Measurements from ENCODE around the gene KISS1R.
"Not testable (repeated sequence)": the region's sequence is repeated elsewhere in the genome, so short reads cannot be mapped to it uniquely, and the experiment has no call there.

Gene KISS1R

DNA sequence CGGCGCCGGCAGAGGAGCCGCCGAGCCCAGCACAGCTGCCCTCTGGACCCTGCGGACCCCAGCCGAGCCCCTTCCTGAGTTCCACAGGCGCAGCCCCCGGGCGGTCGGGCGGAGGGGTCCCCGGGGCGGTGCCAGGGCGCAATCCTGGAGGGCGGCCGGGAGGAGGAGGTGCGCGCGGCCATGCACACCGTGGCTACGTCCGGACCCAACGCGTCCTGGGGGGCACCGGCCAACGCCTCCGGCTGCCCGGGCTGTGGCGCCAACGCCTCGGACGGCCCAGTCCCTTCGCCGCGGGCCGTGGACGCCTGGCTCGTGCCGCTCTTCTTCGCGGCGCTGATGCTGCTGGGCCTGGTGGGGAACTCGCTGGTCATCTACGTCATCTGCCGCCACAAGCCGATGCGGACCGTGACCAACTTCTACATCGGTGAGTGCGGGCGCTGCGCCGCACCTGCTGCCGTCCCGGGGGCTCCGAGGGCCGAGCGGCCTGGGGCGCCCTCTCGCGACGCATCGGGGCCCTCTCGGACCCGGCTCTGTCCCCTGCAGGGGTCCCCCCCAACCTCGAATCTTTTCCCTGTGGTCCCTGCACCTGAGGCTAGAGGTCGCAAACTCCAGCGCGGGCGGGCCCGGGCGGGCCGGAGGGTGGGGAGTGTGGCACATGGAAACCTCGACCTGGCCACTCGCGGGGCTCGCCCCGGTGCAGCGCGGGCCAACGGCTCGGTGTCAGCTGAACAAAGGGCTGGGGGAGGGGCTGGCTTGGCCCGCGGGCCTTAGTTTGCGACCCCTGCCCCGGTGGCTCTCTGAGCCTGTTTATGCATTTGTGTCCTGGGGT lies at the start of gene KISS1R:
Gene KISS1R (plus strand): TSS at position 11 of the 829 bp plus-strand sequence. CDS start 170 bp downstream, at position 181.
- no peak for DNase-seq (ENCODE audit: extremely low read depth in 1 of 2, low read depth in 1 of 2)

DNA sequence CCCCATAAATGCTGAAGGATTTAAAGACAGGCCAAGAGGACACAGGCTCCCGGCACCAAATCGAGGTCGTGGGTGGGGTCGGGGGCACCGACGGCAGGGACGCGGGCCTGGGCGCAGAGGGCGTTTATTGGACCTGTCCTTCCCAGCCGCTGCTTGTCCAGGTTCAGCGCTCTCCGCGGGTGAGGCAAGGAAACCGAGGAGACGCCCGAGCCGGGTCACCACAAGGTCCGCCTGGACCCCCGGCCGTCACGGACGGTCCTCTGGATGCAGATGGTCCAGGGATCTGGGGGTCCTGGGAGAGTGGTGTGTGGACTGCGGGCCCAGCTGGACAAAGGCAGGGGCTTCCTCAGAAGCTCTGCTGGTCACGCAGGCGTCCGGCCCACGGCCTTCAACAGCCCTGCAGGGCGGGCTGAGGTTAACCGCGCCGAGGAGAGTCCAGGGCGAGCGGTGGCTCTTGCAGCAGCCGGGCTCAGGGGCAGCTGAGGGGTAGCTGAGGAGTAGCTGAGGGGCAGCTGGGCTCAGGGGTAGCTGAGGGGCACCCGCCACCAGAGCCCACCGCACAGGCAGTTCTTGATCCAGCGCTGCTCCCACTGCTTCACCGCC lies 49.2 kb upstream of the KISS1R start:
- DNase-seq (ENCODE audit: extremely low read depth in 1 of 2, low read depth in 1 of 2), result no peak

DNA sequence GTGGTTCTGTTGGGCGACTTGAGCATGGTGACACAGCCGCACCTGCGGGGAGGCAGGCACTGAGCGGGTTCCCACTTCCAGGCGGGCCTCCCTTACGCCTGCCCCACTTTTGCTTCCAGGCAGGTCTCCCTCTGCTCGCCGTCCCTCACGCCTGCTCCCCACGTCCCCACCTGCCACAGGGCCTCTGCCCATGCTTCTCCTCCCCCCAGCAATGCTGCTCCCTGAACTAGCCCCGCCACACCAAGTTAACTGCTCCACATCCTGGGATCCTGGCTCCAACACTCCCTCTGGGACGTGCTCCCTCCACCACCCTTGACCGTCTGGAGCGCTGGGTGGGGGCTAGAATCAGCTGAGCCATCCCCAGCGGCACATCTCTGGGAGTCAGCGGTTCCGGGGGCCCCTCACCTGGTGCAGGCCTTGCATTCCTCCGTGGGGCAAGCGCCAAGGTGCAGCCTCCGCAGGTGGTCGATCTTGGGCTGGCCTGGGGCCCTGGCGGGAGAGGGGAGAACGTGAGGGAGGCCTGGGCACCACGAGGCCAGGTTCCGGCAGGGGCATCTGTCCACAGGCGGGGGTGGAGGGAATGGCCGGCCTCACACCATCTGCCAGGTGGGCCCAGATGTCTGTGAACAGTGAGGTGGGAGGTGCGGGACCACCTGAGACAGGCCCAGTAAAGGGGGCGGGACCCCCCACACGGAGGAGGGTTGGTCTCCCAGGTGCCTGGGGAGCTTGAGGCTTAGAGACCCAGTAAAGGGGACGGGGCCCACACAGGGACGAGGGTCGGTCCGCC lies 48.5 kb upstream of the KISS1R start:
- DNase-seq (ENCODE audit: extremely low read depth in 1 of 2, low read depth in 1 of 2), result no peak

DNA sequence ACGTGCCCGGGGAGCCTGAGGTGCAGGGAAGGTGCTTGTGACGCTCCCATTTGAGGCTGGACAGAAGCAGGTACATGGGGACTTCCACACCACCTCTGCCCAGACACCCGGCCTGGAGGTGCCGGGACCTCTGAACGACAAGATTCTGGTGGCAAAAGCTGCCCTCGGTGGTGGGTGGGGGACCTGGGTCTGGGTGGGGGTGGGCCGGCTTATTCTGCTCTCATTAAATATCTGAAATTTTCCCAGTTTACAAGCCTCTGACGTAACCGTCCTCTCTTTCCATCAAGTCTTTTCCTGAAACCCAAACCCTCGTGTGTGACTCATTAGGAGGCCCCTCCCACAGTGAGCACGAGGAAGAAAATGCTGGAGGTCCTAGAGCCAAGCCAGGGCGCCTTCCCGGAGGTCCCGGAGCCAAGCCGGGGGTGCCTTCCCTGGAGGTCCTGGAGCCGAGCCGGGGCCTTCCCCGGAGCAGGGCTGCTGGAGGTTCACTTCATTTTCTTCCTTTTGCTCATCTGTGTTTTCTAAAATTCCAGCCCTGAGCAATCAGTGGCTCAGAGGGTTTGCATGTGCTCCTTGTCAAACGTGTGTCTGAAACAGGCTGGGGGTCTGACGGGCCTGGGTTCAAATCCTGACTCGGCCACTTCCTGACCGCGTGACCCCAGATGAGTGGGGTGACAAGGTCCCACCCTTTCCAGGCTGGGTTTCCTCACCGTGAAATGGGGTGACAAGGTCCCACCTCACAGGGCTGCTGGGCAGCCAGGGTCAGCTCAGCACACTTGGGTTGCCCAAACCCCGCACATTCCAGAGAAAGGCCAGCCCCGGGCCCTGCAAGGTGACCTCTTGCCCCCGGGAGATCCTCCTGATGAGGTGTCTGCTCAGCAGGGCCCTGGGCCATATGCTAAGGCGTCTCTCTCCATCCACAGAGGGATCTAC lies 47.6 kb upstream of the KISS1R start:
- DNase-seq (ENCODE audit: extremely low read depth in 1 of 2, low read depth in 1 of 2), result no peak

DNA sequence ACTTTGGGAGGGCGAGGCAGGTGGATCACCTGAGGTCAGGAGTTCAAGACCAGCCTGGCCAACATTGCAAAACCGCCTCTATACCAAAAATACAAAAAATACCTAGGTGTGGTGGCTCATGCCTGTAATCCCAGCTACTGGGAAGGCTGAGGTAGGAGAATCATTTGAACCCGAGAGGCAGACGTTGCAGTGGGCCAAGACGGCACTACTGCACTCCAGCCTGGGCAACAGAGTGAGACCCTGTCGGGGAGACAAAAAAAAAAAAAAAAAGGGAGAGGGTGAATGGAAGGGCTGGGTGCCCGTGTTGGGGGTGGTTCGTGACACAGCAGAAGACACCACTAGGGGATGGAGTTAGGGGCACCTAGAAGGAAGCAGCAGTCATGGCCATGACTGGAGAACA lies 46.8 kb upstream of the KISS1R start:
- no peak for DNase-seq (ENCODE audit: extremely low read depth in 1 of 2, low read depth in 1 of 2)

DNA sequence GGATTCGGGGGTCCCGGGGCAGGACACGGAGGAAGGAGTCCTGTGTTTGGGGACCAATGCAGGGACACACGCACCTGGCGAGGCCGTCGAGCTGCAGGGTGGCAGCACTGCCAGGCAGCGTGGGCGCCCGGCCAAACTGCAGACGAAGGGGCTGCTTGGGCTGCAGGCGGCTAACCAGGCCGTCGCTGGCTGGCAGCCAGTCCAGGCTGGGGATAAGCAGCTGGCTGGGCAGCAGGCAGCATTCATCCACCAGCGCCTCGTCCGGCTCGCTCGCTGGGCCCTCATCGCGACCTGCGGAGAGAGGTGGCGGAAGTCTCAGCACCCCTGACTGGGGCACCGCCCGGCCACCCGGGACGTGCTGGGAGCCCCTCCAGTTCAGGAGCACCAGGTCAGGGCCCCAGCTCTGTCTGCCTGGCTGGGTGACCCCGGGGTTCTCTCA lies 46.2 kb upstream of the KISS1R start:
- no peak for DNase-seq (ENCODE audit: extremely low read depth in 1 of 2, low read depth in 1 of 2)

DNA sequence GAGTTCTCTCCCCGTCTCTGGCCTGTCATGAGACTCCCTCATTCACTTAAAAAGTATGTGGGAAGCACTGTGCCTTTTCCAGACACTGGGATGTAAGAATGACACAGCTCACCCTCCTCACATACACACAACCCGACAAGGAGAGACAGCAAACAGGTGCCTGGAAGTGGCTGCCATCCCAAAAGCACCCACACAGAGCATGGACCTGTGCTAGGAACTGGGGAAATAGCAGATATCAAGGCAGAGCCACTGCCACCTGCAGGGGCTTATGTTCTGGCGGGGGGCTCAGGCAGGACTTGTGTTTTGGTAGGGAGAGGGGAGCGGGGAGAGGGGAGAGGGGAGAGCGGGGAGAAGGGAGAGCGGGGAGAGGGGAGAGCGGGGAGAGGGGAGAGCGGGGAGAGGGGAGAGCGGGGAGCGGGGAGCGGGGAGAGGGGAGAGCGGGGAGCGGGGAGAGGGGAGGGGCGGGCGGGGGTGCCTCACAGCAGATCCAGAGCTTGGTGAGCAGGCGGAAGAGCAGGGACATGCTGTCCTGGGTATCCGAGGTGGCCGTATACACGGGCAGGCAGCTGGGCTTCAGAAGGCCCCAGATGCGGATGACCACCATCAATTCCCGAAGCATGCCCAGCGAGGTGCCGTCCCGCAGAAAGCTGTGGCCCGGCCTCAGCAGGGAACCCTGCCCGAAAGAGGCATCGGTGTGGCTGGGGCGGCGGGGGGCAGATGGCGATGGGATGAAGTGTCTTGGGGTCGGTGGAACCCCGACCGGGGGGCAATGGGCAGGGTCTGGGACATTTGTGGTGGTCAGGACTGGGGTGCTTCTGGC lies 45.5 kb upstream of the KISS1R start:
- peak in 1 of 2 donors; percentile 10 for DNase-seq (ENCODE audit: extremely low read depth in 1 of 2, low read depth in 1 of 2)

DNA sequence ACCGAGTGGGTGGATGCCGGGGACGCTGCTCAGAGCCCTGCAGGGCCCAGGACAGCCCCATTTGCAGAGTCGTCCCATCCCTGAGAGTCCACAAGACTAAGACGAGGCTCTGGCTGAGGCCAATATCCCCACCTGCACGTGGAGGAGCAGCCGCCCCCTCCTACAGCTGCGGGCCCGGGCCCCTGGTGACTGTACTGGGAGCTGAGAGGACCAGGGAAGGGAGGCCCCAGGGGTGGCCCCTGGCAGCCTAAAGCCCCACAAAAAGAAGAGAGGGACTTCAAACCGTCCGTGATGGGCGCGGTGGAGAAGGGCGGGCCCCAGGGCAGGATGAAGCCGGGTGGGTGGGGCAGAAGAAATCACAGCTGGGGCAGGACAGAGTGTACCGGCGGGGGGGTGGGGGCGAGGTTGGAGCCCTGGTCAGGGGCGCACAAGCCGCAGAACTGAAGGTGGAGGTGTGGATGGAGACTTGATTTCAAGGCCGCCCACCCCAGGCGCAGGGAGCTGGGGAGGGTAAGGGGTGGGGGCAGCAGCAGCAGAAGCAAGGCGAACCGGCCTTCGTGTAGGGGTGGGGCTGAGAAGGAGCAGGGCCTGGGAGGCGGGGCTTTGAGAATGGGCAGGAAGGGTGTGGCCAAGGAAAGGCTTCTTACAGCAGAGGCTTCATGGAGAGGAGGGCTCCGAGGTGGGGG lies 44.7 kb upstream of the KISS1R start:
- DNase-seq (ENCODE audit: extremely low read depth in 1 of 2, low read depth in 1 of 2), result peak in 1 of 2 donors; percentile 88

DNA sequence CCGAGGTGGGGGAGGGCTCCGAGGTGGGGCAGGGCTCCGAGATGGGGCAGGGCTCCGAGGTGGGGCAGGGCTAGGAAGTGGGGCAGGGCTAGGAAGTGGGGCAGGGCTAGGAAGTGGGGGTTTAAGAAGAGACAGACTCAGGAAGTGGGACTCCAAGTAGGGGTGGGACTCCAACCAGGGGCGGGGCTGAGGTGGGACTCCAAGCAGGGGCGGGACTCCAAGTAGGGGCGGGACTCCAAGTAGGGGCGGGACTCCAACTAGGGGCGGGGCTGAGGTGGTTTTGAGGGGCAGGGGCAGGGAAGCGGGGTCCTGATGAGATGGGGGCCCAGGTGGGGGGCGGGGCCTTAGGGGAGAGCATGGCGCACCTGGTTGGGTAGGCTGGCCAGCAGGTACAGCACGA lies 44.0 kb upstream of the KISS1R start:
- peak; percentile 43 to 73 for DNase-seq (ENCODE audit: extremely low read depth in 1 of 2, low read depth in 1 of 2)

DNA sequence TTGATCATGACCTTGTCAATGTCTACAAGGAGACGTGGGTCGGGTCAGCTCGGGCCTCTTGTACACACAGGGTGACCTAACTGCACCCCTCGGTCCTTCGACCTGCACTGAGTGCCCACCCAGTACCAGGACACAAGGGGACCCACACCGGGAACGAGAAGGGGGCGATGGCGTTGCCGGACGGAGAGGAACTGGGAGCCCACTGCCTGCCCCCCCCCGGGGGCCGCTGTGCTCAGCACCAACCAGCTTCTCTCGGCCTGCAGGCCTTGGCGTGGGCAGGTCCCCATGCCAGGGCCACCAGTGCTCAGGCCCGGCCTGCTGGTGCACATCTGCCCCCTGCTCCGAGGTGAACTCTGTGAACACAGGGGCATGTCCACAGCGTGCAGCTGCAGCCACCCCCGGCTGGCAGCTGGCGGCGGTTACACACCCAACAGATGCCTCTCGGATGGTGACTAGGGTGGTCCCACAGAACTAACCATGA lies 43.5 kb upstream of the KISS1R start:
- DNase-seq (ENCODE audit: extremely low read depth in 1 of 2, low read depth in 1 of 2), result no peak

DNA sequence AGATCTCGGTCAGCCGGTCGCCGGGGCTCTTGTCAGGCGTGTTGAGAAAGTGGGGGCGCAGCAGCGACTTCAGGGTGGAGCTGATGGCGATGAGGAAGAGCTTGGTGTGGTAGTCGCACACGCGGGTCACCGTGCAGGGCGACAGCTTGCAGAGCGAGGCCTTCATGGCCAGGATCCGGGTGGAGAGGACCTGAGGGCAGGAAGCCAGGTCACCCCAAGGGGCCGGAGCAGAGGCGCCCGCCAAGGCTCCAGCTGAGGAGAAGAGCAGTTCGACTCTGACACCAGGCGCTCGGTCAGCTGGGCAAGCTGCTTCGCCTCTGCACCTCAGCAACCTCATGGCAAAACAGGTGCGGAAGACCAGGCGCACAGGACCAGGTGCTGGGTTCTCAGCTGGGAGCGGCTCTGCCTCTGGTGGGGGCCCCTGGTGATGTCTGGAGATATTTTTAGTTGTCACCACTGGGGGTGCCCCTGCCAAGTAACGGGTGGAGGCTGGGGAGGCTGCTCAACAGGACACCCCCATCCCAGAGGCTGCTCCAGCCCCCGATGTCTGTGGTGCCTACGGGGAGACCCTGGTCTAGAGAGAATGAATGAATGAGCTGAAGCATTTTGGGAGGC lies 41.8 kb upstream of the KISS1R start:
- DNase-seq (ENCODE audit: extremely low read depth in 1 of 2, low read depth in 1 of 2), result no peak

DNA sequence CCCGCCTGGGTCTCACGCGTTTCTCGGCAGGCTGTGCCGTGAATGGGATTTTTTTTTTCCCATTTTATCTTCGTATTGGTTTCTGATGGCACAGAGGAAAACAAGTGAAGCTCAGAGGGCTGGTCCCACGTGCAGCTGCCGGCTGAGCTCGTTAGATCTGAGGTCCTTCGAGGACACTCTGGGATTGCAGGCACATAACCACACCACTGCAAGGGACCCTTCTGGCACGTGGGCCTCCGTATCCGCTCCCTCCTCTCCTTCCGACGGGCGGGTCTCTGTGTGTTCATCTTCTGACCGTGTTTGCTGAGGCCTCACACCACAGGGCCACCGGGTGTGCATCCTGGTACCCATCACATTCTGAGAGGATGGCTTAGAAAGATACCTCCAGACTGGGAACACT lies 41.0 kb upstream of the KISS1R start:
- no peak for DNase-seq (ENCODE audit: extremely low read depth in 1 of 2, low read depth in 1 of 2)

DNA sequence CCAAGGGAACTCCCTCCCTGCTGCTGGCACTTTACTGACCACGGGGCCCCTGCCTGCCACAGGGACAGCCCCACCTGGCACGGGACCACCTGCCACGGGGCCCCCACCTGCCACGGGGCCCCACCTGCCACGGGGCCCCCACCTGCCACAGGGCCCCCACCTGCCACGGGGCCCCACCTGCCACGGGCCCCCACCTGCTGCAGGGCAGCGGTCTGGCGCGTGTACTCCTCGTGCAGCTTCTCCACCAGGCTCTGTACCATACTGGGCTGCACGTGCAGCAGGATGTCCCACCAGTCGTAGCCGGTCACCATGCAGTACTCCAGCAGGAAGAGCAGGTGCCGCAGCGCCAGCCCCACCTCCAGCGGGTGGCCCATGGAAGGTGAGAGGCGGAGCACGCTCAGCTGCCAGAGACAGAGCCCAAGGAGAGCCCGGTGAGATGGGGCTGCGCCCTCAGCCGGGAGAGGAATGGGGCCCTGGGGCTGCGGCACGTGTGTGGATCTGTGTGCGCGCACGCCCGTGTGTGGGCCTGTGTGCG lies 40.3 kb upstream of the KISS1R start:
- no peak for DNase-seq (ENCODE audit: extremely low read depth in 1 of 2, low read depth in 1 of 2)

DNA sequence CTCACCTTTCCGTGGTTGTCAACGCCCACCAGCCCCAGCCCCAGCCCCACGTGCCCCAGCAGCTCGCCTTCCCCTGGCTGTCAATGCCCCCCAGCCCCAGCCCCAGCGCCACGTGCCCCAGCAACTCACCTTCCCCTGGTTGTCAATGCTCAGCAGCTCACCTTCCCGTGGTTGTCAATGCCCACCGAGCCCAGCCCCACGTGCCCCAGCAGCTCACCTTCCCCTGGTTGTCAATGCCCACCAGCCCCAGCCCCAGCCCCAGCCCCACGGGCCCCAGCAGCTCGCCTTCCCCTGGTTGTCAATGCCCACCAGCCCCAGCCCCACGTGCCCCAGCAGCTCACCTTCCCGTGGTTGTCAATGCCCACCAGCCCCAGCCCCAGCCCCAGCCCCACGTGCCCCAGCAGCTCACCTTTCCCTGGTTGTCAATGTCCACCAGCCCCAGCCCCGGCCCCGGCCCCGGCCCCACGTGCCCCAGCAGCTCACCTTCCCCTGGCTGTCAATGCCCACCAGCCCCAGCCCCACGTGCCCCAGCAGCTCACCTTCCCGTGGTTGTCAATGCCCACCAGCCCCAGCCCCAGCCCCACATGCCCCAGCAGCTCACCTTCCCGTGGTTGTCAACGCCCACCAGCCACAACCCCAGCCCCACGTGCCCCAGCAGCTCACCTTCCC lies 39.0 kb upstream of the KISS1R start:
- not testable (repeated sequence) for DNase-seq (ENCODE audit: extremely low read depth in 1 of 2, low read depth in 1 of 2)

DNA sequence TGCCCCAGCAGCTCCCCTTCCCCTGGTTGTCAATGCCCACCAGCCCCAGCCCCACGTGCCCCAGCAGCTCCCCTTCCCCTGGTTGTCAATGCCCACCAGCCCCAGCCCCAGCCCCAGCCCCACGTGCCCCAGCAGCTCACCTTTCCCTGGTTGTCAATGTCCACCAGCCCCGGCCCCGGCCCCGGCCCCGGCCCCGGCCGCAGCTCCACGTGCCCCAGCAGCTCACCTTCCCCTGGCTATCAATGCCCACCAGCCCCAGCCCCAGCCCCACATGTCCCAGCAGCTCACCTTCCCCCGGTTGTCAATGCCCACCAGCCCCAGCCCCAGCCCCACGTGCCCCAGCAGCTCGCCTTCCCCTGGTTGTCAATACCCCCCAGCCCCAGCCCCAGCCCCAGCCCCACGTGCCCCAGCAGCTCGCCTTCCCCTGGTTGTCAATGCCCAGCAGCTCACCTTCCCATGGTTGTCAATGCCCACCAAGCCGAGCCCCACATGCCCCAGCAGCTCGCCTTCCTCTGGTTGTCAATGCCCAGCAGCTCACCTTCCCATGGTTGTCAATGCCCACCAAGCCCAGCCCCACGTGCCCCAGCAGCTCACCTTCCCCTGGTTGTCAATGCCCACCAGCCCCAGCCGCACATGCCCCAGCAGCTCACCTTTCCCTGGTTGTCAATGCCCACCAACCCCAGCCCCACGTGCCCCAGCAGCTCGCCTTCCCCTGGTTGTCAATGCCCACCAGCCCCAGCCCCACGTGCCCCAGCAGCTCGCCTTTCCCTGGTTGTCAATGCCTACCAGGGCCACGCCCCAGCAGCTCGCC lies 38.2 kb upstream of the KISS1R start:
- DNase-seq (ENCODE audit: extremely low read depth in 1 of 2, low read depth in 1 of 2), result not testable (repeated sequence)

DNA sequence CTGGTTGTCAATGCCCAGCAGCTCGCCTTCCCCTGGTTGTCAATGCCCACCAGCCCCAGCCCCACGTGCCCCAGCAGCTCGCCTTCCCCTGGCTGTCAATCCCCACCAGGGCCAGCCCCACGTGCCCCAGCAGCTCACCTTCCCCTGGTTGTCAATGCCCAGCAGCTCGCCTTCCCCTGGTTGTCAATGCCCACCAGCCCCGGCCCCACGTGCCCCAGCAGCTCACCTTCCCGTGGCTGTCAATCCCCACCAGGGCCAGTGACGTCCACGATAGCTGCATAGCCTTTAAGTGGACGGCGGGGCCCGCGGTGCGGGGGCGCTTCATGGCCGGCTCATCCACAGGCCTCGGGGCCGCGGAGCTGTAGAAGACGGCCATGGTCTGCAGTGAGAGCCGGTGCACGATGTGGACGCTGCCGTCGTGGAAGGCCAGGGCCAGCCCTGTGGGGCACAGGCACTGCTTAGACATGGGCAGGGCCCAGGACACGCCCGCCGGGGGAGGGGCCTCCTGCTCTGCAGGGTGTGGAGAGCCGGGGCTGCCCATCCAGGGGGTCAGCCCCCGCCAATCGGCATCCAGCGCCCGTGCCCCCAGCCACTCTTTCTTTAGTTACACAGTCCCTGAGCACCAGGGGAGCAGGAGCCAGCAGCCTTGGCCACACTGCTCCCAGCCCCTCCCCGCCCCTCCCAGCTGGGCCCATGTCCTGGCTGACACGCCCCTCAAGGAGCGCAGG lies 37.3 kb upstream of the KISS1R start:
- DNase-seq (ENCODE audit: extremely low read depth in 1 of 2, low read depth in 1 of 2), result no peak

Data from stimulated activated CD8-positive, alpha-beta memory T cell treated with anti-CD3 and anti-CD28 coated beads, Interleukin-7, amount 100 ng/mL, for 48 hours (primary cell).